PC-3 (cell line): Measurements from ENCODE around the gene LINC01488. TPM values are rescaled to one million over a fixed set of nuclear protein-coding genes. Genes with fewer than 3 reads are reported as not detected.

Experiments used
- ATAC-seq: fragments of 200-7000 bp; cut with Tn5 transposase; 2 replicates; pipeline ENCODE4 v1.9.1; 2020; ENCODE audit warnings: mild to moderate bottlenecking, moderate library complexity
- BruUV-seq: library from RNA; stranded (reverse); fragments of 400-500 nt; replicated peaks from 2 replicates; lab custom pipeline; 2021; lab: Mats Ljungman, UMichigan
- CTCF ChIA-PET: fragments of 300-600 bp; sonication (Branson Sonifier 250); formaldehyde crosslinking; loops from one replicate; lab custom pipeline; 2022; ENCODE audit warnings: antibody characterized with exemption; lab: Charles Lee
- POLR2A ChIA-PET: fragments of 300-600 bp; sonication (Branson Sonifier 250); formaldehyde crosslinking; loops from one replicate; lab custom pipeline; 2022; ENCODE audit warnings: antibody characterized with exemption; ENCODE audit not compliant: unreplicated experiment; lab: Charles Lee
- DNase-seq: peaks from one replicate; pipeline ENCODE4 v3.0.0-alpha.2; 2015
- H2AFZ ChIP-seq: fragments of 300-600 bp; sonication (generic); 2 replicates; pipeline ENCODE4 v1.6.0; 2016; ENCODE audit warnings: antibody characterized with exemption, low read length
- H3F3A ChIP-seq: fragments of 300-600 bp; sonication (generic); one replicate; pipeline ENCODE4 v1.6.0; 2017; ENCODE audit warnings: antibody characterized with exemption, low read length, control low read depth, mild to moderate bottlenecking; ENCODE audit not compliant: unreplicated experiment
- H3K27ac ChIP-seq: fragments of 300-600 bp; sonication (generic); 2 replicates; pipeline ENCODE4 v1.5.1; 2016; ENCODE audit warnings: mild to moderate bottlenecking, low read length
- H3K27me3 ChIP-seq: fragments of 300-600 bp; sonication (generic); 2 replicates; pipeline ENCODE4 v1.6.1; 2016; ENCODE audit warnings: low read length, mixed read lengths
- H3K36me3 ChIP-seq: fragments of 300-600 bp; sonication (generic); 2 replicates; pipeline ENCODE4 v1.6.1; 2016; ENCODE audit warnings: low read depth, mixed run types, low read length, mixed read lengths
- H3K4me1 ChIP-seq: fragments of 300-600 bp; sonication (generic); 2 replicates; pipeline ENCODE4 v1.5.1; 2016; ENCODE audit warnings: low read length; ENCODE audit not compliant: insufficient read depth
- H3K4me2 ChIP-seq: fragments of 300-600 bp; sonication (generic); 2 replicates; pipeline ENCODE4 v1.6.0; 2016; ENCODE audit warnings: low read length
- H3K4me3 ChIP-seq: fragments of 300-600 bp; sonication (generic); 2 replicates; pipeline ENCODE4 v1.5.1; 2016; ENCODE audit warnings: mild to moderate bottlenecking, low read length, mixed read lengths
- H3K79me2 ChIP-seq: fragments of 300-600 bp; sonication (generic); 2 replicates; pipeline ENCODE4 v1.6.1; 2017; ENCODE audit warnings: low read length, mixed read lengths
- H3K9ac ChIP-seq: fragments of 300-600 bp; sonication (generic); 2 replicates; pipeline ENCODE4 v1.6.0; 2016; ENCODE audit warnings: mild to moderate bottlenecking, low read length
- H3K9me2 ChIP-seq: fragments of 300-600 bp; sonication (generic); replicated peaks from 2 replicates; pipeline ENCODE4 v1.6.1; 2016; ENCODE audit warnings: mixed run types, low read length, mixed read lengths
- H3K9me3 ChIP-seq: fragments of 300-600 bp; sonication (generic); 2 replicates; pipeline ENCODE4 v1.6.1; 2016; ENCODE audit warnings: low read length, mixed read lengths
- H4K20me1 ChIP-seq: fragments of 300-600 bp; sonication (generic); 2 replicates; pipeline ENCODE4 v1.6.1; 2016; ENCODE audit warnings: low read length, mixed read lengths
- EZH2 ChIP-seq: fragments of 300-600 bp; sonication (generic); IDR thresholded peaks from one replicate; pipeline ENCODE4 v1.6.1; 2017; ENCODE audit warnings: antibody characterized with exemption, mild to moderate bottlenecking, low read length; ENCODE audit not compliant: unreplicated experiment
- EZH2phosphoT487 ChIP-seq: fragments of 300-600 bp; sonication (generic); IDR thresholded peaks from 2 replicates; pipeline ENCODE4 v1.6.1; 2018; ENCODE audit warnings: mild to moderate bottlenecking, antibody characterized with exemption, low read length, borderline replicate concordance
- intact Hi-C: fragments of 100-400 bp; cut with micrococcal nuclease; formaldehyde crosslinking; loops from 2 replicates; pipeline ENCODE4 v1.9.0; 2023
- total RNA-seq: library from RNA; depleted of rRNA; stranded (reverse); fragments of >200 nt; gene quantifications from 2 replicates; pipeline ENCODE4 v1.2.3, GENCODE V29; 2014
- TF ChIP-seq, protein P1 (sequence below): fragments of 300-600 bp; sonication (generic); conservative IDR thresholded peaks from 2 replicates; pipeline ENCODE4 v1.5.1; 2017; ENCODE audit warnings: antibody characterized with exemption, low read depth, mild to moderate bottlenecking, low read length

The LINC01488 gene
- total RNA-seq, 1 experiment from 2014 or later: not detected

DNA sequence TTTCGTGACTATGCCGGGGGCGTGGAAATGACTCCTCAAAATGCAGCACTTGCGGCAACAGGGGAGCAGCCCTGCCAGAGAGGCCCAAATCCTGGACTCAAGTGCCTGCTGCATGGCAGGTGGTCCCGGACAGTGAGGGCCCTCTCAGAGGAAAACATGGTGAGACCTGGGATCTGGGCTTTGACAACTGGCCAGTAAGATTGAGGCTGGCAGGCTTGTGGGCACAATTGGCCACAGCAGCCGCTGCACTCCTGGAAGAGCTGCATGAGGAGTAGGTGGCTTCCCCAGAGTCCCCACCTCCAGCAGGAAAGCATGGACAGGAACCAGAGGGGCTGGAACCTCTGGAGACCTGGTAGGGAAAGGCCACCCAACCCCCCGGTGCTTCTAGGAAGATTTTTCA is 13.4 kb downstream of the LINC01488 start:
- Histone ChIP-seq H3K4me2 (no peak overlapping the region), H3K9ac (no peak overlapping the region), H3K79me2 (no peaks in the 10 kb centered on the region), H3K4me1 (peaks cover 14% of the 10 kb centered on the region), H3K27ac (no peak overlapping the region), H2AFZ (no peak overlapping the region), H3K4me3 (no peak overlapping the region), H3K9me3 (no peaks in the 10 kb centered on the region), H3K27me3 (no peaks in the 10 kb centered on the region), H3K36me3 (no peaks in the 10 kb centered on the region), H4K20me1 (no peaks in the 10 kb centered on the region), H3F3A (no peaks in the 10 kb centered on the region), H3K9me2 (no peaks in the 10 kb centered on the region)
- intact Hi-C loops: no loop called here
- CTCF ChIA-PET: no interaction called here
- BruUV-seq: no TSS peak
- ATAC-seq (no peak), DNase-seq (no peak)
- TF ChIP-seq, protein P1, sequence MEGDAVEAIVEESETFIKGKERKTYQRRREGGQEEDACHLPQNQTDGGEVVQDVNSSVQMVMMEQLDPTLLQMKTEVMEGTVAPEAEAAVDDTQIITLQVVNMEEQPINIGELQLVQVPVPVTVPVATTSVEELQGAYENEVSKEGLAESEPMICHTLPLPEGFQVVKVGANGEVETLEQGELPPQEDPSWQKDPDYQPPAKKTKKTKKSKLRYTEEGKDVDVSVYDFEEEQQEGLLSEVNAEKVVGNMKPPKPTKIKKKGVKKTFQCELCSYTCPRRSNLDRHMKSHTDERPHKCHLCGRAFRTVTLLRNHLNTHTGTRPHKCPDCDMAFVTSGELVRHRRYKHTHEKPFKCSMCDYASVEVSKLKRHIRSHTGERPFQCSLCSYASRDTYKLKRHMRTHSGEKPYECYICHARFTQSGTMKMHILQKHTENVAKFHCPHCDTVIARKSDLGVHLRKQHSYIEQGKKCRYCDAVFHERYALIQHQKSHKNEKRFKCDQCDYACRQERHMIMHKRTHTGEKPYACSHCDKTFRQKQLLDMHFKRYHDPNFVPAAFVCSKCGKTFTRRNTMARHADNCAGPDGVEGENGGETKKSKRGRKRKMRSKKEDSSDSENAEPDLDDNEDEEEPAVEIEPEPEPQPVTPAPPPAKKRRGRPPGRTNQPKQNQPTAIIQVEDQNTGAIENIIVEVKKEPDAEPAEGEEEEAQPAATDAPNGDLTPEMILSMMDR: no peak
- TF ChIP-seq EZH2 (no peak), EZH2phosphoT487 (no peak)
- POLR2A ChIA-PET: no interaction called here

DNA sequence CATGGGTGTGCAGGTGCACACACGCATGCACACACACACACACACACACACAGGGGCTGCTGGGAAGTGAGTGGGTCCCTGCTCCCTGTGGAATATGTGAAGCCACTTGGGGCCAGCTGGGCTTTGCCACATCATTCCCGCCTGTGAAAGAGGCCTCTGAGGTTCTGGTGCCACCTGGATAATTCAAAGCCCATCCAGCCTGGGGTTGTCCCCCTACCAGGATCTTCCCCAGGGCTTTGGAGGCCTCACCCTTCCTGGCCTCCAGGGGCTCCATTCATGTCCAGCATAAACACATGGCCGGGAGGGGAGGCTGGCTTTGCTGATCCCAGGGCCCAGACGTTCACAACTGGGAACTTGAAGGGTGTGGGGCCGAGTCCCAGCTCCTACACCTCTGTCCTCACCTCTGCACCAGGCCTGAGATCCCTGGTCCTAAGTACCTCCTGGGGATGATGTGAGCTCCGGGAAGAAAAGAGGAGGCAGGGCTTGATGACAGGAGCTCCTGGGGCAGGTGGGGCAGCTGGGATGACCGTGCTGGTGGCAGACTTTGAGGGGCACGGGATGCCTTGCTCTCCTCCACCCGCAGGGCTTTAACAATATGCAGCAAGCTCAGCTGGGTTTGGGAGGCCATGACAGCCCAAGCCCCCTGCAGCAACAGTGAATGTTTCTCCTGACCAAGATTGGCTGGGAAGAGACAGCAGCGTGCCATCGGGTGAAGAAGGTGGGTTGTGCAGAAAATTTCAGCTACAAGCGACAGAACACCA is 14.2 kb downstream of the LINC01488 start:
- Histone ChIP-seq H3F3A (no peaks in the 10 kb centered on the region), H3K9me2 (no peaks in the 10 kb centered on the region), H2AFZ (no peak overlapping the region), H4K20me1 (no peaks in the 10 kb centered on the region), H3K79me2 (no peaks in the 10 kb centered on the region), H3K4me3 (no peak overlapping the region), H3K9ac (no peak overlapping the region), H3K27me3 (no peaks in the 10 kb centered on the region), H3K36me3 (no peaks in the 10 kb centered on the region), H3K4me2 (no peak overlapping the region), H3K9me3 (no peaks in the 10 kb centered on the region), H3K27ac (no peak overlapping the region), H3K4me1 (peaks cover 14% of the 10 kb centered on the region)
- ChIA-PET CTCF (no interaction called here), POLR2A (no interaction called here)
- no TSS peak for BruUV-seq
- intact Hi-C loops: no loop called here
- no peak for ATAC-seq
- DNase-seq: no peak
- no peak for TF ChIP-seq EZH2
- no peak for TF ChIP-seq EZH2phosphoT487

DNA sequence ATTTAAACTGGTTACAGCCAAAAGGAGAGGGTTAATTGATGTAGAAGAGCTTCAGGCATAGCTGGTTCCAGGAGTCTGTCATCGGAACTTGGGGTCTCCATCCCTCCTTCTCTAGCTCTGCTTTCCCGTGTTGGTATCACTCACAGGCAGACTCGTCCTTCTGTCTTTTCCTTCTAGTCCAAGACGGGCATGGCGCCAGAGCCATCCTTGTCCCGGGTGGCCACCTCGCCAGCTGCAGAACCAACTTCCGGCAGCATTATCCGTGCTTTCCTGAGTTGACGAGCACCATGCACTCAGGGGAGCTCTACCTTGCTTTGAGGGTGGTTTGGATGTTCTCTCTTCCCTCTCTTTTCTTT is 14.7 kb downstream of the LINC01488 start:
- Histone ChIP-seq H3K4me2 (no peak overlapping the region; the same call in 1 of the 2 replicates), H3K4me1 (peaks cover 14% of the 10 kb centered on the region), H3F3A (no peaks in the 10 kb centered on the region), H3K9ac (no peak overlapping the region), H3K27ac (no peak overlapping the region), H3K36me3 (no peaks in the 10 kb centered on the region), H4K20me1 (no peaks in the 10 kb centered on the region), H3K79me2 (no peaks in the 10 kb centered on the region), H3K9me2 (no peaks in the 10 kb centered on the region), H2AFZ (no peak overlapping the region), H3K4me3 (no peak overlapping the region), H3K27me3 (no peaks in the 10 kb centered on the region), H3K9me3 (no peaks in the 10 kb centered on the region)
- BruUV-seq: no TSS peak
- intact Hi-C loops: no loop called here
- ATAC-seq (no peak), DNase-seq (no peak)
- CTCF ChIA-PET: no interaction called here
- POLR2A ChIA-PET: no interaction called here
- no peak for TF ChIP-seq EZH2
- TF ChIP-seq, protein P1: no peak
- TF ChIP-seq EZH2phosphoT487: no peak
